GM21390 (cell line): ENCODE measurements around the gene ADGRL3.

ENCODE experiments used
- ATAC-seq: cut with Tn5 transposase; IDR thresholded peaks from one replicate; pipeline ENCODE4 v1.9.1; 2021; ENCODE audit not compliant: unreplicated experiment

ADGRL3 gene

DNA sequence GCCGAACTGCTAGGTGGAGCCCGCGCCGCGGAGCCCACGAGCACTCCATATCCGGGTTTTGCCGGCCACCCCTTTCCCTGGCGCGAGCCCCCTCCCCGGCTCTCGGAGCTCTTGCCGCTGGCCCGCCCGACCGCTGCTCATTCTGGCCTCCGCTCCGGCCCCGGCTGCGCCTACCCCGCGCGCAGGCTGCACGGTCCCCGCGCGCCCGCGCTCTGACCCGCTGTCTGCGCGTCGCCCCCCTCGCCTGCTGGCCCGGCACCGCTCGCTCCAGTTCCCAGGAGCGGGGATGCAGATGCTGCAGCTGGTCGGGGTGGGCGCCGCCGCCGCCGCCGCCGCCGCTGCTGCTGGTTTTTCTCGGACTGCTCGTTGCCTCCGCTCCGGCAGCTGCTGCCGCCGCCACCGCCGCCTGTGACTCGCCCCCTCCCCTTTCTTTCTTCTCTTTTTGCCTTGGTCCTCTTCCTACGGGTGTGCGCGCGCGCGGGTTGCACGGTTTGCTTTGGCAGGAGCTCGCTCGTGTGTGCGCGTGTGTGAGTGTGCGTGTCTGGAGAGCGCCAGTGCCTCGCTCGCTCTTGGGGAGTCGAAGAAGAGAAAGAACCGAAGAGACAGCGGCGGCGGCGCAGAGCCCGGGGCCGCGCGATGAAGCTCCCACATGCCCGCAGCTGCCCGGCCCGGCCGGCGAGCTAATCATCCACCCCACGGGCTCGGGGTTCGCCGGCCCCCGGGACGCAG is at the start of gene ADGRL3:
Gene ADGRL3 (plus strand): TSS at position 140 of the 729 bp plus-strand sequence.
- no peak for ATAC-seq

DNA sequence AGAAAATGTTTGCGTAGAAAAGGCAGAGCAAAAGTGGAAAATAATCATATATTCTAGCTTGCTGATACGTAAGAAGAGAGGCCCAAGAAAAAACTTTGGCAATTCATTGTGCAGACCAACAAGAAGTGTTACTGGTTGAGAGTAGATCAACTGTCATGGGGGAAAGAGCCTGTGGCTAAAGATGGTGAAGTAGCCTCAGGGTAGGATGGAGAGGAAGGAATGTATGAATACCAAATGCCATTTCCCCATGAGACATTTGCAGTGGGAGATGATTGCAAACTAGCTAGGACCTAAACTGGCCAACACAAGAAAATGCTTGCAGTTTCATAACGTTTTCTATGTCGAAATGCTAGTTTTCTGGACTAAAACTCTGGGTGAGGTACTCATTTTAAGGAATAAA is 47.7 kb upstream of the ADGRL3 start:
- no peak for ATAC-seq

DNA sequence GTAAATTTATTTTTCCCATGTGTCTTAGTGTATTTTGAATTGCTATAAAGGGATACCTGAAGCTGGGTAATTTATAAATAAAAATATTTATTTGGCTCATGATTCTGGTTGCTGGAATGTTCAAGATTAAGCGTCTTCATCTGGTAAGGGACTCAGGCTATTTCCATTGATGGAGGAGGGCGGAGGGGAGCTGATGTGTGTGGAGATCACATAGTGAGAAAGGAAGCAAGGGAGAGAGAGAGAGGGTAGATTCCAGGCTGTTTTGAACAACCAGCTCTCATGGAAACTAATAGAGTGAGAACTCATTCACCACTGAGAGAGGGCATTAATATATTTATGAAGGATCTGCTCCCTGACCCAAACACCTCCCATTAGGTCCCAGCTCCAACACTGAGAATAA is 39.6 kb upstream of the ADGRL3 start:
- no peak for ATAC-seq

DNA sequence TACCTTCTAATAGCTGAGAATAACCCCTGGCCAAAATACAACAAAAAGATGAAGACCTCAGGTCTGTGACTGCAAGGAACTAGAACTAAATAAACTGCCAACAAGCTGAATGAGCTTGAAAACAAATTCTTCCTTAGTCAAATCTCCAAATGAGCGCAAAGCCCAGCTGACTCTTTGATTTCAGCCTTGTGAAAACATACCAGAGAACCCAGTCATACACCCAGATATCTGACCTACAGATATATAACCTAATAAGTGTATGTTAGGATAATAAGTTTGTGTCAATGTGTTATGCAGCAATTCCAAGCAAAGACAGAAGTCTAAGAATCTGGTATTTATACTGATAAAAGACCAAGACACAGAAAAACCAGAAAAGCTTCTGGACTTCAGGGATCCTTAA is 38.0 kb upstream of the ADGRL3 start:
- no peak for ATAC-seq

DNA sequence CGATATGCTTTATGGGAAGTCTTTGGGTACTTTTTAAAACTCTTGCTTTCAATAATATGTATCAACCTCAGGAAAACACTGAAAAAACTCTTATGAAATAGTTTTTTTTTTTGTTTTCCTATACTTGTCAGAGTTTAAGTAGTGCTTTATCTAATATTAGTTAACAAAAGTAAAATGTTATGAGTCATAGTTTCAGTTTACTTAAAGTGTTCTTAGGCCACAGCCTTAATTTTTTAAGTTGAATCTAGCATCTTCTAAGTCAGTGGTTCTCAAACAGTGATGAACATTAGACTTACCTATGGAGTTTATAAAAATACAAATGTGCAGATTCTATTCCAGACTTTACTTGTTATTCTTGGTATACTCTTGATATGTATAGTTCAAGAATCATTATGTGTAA is 26.3 kb upstream of the ADGRL3 start:
- no peak for ATAC-seq

DNA sequence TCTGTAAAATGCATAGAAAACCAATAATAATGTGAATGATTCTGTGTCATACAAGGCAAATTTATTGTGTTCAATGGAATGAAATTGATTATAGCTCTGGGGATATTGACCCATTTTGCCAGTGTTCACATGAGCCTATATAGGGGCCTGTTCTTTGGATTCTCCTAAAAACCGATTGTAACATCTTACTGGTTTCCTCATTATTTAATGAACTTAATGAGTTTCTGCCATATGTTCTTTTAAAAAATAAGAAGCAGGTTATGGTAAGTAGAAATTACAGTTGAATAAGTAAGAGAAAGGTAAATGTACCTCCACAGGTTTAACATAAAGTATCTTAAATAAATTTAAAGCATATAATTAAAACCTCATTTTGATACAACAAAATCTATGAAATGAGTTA is 24.6 kb upstream of the ADGRL3 start:
- no peak for ATAC-seq

DNA sequence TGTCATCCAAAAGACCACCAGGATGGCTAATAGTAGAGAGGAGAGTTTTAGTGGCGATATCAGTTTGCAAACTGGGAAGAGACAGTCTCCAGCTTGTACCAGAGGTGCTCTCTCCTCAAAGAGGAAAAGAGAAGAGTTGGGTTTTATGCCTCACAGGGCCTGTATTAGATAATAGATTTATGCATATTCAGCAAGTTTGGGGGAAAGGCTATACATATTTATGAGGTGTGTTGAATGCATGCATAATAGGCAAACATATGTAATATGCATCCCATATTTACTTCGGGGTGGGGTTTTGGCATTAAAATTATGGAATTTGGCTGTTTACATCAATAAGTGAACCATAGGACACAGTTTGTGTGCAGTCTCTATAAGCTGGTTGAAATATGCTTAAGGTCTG is 22.8 kb upstream of the ADGRL3 start:
- ATAC-seq: no peak

DNA sequence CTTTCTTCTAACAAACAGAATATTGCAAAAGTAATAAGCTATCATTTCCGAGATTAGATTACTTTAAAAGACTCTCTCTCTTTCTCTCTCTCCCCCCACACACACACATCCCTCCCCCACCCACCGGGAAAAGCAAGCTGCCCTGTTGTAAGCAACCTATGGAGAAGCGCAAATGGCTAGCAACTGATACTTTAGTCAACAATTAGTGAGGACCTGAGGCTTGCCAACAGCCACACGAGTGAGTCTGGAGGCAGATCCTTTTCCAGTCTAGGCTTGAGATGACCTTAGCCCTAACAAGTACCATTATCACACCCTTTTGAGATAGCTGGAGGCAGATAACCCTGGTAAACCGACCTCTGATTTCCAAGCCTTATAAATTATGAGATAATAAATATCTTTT is 19.7 kb upstream of the ADGRL3 start:
- no peak for ATAC-seq

DNA sequence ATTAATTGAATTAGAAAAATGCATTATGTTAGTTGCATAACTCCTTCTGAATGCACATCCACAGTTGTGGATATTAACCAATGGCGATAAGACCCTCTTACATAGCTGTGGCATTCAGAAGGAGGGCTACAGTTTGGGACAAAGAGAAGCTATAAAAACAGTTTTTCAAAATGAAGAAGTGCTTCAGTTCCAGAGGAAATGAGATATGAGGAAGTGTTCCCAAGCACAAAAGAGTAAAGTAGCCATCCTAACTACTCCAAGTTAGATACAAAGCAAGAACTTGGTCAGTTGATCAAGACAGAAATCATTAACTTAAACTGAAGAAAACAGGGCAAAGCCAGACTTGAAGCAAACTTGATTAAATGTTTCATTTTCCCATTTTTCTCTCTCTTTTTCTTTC is 17.2 kb upstream of the ADGRL3 start:
- no peak for ATAC-seq

DNA sequence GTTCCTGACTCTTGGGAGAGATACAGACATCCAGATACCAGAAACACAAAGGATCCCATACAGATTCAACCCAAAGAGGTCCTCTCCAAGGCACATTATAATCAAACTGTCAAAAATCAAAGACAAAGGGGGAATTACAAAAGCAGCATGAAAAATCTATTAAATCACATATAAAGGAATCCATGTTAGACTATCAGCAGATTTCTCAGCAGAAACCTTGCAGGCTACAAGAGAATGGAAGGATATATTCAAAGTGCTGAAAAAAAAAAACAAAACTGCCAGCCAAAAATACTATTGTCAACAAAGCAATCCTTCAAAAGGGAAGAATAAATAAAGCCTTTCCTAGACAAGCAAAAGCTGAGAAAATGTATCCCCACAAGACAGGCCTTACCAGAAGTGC is 14.8 kb upstream of the ADGRL3 start:
- ATAC-seq: no peak

DNA sequence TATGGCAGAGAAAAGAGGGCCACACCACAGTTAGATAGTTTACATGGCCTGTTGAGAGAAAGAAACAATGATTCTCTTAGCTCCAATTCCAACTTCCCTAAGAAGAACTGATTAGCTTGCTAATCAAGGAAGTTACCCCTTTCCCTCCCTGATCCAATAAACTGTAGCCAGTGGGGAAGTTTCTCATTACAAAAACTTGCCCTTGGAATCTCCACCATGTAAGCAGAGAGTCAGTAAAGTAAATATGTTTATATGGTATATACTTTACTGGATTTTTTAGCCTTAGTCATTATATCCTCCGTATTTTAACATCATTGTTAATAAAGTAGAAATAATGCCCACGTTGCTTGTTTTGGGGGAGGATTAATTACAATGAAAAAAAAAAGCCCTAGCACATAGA is 7.7 kb upstream of the ADGRL3 start:
- ATAC-seq: no peak

DNA sequence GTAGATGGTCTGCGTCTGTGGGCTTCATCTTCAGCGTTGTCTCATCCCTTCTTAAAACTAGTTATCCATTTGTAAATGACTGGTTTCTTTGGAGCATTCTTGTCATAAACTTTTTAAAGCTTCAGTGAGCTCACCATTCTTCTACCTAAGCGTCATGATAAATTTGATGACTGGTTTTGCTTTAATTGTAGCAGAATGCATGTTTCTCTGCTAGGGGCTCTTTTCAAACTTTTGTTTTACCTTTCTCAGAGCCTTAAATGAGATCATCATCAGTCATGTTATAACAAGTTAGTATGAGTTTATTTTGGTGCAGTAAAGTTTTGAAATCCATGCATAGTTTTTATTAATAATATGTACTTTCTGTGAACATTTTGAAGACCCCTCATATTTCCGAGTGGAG is 6.3 kb upstream of the ADGRL3 start:
- no peak for ATAC-seq

DNA sequence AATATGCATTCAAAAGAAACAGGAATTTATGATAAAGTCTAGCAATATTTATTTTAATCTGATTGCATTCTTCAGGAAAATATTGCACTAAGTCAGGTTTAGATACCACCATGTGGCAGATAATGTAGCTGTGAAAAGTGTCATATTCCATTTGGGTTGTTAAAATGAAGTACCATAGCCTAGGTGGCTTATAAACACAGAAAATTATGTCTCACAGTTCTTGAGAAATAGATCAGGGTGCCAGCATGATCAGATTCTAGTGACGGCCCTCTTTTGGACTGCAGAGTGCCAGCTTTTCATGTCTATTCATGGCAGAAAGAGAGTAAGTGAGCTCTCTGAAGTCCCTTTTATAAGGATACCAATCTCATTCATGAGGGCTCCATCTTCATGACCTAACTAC is 5.6 kb upstream of the ADGRL3 start:
- ATAC-seq: no peak

DNA sequence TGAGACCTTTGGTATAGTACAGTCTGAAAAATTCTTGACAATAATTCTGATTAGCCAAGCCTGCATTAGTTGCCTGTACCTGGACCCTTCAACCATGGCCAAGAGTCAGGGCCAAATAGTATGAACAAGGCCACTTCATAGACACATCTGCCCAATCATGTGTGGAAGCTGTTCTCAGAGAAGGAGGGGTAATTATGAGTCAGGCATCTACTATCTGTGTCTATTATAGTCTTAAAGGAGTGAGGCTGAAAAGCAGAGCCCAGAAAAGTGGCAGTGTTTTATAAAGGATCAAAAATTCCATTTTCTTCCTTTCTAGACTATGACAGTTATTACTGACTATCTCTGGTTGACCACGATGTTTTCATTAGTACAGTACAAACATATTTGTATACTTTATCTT is 5.0 kb upstream of the ADGRL3 start:
- no peak for ATAC-seq

DNA sequence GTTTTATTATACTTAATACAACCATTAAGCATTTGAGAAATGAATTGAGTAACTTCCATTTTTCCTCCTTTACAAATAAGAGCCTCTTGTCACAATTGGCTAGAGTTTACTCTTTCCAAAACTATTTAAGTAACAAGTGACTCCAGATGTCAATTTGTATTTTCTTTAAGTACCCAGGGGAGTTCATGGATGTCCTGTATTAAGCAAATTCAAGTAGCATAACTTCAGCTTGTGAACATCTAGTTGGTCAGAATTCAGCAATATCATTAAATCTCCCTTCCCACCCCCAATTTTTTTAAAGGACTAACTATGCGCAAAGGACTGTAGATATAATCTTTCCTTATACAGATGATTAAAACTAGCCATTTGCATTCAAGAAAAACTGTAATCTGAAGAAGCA is 1.4 kb upstream of the ADGRL3 start:
- ATAC-seq: no peak

DNA sequence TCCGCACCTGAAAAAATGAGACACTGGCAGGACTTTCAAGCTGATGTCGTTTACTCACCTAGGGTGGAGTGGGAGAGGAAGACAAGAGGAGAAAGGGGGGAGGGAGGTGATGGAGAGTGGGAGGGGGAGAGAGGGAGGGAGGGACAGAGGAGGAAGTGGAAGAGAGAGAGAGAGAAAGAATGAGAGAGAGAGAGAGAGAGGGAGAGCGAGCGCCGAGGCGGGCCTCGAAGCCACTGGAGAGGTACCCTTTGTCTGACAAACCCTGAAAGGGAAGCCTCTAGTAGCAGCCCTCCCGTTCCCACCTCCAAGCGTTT is 296 bp upstream of the ADGRL3 start:
- no peak for ATAC-seq

DNA sequence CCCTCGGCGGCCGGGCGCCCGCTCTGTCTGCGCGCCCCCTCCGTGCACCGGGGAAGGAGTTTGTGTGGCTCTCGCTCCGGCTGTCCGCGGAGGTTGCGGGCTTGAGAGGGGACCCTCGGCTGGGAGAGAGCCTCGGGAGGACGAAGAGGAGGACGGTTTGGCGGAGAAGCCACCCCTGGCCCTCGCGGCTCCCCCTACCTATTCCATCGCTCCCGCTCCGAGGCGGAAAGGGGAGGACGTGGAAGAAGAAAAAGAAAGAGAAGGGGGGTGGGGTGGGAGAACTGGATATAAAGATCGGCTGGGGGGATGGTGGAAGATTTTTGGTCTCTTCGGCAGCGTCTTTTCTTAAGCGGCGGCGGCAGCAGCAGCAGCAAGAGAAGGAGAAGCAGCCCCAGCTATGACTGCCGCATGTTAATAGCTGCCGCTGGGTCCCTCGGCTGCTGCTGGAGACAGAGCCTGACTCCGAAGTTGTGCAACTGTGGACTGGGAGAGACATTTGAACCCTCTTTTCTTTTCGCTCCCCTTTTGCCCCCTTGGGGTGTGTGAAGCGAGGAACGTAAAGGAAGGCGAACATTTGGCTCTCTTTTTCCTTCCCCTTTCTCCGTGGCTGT is 895 bp downstream of the ADGRL3 start:
- ATAC-seq: no peak

DNA sequence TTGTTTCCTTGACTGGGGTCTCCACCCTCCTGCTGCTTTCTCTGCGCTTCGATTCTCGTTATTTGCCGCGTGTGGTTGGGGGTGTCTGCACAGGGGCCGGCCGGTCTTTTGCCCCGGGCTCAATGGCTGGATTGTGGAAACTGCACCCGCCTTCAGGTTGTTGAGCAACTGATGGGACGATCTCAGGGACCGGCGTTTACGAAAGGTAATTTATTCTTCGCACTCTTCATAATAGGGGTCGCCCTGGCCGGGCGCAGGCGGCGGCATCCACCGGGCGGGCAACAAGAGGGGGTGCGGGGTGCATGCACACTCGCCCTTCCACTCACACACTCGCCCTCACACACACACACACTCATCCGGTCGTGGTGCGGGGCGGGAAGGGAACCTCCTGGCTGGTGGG is 1.4 kb downstream of the ADGRL3 start:
- ATAC-seq: no peak

DNA sequence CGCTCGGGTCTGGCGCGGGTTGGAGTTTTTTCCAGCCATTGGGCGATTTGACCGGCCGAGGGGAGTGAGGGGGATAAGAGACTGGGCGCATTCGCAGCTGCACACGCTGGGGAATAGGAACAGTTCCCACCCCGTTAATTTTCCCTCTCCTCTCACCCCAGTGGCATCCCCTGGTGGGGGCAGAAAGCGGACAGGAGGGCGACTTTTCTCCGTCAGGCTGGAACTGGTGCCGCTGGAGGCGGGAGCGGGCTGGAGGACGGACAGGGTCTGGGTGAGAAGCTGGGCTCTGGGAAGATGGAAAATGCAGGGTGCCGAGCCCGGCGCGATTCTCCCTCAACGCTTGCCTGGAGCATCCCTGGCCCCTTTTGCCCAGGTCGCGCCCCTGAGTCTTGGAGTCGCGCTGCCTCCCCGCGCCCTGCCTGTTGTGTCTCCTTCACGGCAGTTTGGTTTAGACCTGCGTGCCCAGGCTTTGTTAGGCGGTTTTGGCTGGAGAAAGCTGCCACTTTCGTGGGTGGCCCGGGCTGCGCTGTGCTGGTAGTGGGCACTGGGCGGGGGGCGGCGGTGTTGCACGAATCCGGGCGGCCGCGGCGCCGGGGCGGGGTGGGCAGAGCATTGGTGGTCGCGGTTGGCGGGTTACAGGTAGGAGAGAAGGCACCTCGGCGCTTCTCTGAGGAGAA is 2.0 kb downstream of the ADGRL3 start:
- ATAC-seq: no peak

DNA sequence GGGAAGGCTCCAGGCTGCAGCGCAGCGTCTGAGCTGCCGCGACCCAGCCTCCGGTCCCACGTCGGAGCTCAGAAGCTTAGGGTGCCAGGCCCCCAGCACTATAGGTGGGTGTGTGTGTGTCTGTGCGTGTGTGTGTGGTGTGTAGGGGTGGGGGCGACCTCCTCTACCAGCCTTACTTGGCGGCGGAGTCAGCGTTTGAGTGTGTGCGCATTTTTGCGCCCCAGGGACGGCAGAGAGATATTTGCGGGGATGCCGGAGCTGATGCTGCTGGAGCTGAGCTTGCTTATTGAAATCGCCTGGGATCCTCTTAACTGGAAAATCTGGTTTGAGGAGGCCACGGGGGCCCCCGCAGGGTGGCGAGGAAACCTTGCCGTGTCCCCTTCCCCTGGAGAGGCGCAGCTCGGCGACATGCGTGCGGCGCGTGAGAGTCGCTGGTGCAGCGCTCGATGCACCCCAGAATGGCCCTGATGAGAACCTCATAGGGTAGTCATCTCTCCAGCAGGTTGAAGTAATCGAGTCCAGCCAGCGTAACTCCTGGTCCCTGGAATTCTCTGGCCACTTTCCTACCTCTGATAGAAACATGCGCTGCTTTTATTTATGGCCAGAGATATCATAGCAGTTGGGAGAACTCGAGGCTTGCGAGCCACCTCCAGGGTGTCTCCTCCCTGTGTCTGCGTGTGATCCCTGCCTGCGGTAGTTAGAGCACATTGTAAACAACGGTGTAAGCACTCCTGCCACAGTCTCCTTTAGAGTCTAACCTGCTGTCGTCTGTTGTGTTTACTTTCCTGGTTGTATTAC is 2.7 kb downstream of the ADGRL3 start:
- ATAC-seq: no peak

DNA sequence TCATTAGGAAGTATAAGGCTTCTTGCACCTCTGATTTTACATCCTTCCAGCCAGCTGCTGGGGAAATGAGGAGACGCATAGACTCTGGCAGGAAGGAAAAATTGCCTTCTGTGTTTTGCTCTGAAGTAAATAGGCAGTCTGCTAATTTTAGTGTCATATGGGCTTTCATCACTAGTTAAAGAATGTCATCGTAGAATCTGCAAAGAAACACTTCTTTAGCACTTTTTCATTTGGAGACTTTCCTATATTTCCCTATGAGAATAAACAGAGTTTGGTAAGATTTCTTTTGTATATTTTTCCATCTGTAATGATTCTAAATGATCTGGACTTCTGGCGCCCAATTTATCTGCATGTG is 3.3 kb downstream of the ADGRL3 start:
- no peak for ATAC-seq
